Stimulated activated CD8-positive, alpha-beta memory T cell treated with anti-CD3 and anti-CD28 coated beads, Interleukin-4, amount 100 ng/mL, for 48 hours (primary cell): ENCODE measurements around the gene TEX261.
A peak's percentile ranks its signal among the peaks of the same experiment; 100 is the strongest.
"Not testable (repeated sequence)": the region's sequence is repeated elsewhere in the genome, so short reads cannot be mapped to it uniquely, and the experiment has no call there.

Experiments
- DNase-seq: peaks from one replicate; pipeline ENCODE4 v3.0.0-alpha.2; 2020

TEX261 gene

GRCh38 chr2:70999931-71000330 is 5.3 kb upstream of the TEX261 start:
- not testable (repeated sequence) for DNase-seq

- DNase-seq = no peak
Measured at GRCh38 chr2:70999362-70999761, 4.7 kb upstream of the TEX261 start.

DNA sequence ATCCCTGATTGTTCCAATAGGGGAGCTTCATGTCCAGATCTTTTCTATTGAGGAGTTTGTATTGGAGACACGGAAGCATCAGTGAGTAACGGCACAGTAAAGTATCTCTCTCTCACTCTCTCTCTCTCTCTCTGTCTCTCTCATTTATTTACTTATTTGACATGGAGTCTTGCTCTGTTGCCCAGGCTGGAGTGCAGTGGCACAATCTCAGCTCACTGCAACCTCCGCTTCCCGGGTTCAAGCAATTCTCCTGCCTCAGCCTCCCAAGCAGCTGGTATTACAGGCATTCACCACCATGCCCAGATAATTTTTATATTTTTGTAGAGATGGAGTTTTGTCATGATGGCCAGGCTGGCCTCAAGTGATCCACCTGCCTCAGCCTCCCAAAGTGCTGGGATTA is 4.2 kb upstream of the TEX261 start:
- DNase-seq = not testable (repeated sequence)

DNA sequence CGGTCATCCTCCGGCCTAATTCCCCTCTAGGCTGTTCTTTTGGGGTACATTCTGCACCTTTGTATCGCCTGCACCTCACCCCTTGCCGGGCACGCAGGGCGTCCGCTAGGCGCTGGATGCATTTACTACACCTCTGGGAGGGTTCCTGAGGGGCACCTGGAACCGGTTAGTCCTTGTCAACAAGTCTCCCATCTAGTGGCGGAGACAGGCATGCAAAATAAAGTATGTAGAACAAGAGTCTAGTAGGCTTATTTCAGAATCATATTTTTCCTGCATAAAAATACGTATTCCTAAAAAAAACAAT is 705 bp upstream of the TEX261 start:
- peak; percentile 63 for DNase-seq

GRCh38 chr2:70994009-70994698 is 519 bp downstream of the TEX261 start:
- DNase-seq = peak; percentile 78

DNA sequence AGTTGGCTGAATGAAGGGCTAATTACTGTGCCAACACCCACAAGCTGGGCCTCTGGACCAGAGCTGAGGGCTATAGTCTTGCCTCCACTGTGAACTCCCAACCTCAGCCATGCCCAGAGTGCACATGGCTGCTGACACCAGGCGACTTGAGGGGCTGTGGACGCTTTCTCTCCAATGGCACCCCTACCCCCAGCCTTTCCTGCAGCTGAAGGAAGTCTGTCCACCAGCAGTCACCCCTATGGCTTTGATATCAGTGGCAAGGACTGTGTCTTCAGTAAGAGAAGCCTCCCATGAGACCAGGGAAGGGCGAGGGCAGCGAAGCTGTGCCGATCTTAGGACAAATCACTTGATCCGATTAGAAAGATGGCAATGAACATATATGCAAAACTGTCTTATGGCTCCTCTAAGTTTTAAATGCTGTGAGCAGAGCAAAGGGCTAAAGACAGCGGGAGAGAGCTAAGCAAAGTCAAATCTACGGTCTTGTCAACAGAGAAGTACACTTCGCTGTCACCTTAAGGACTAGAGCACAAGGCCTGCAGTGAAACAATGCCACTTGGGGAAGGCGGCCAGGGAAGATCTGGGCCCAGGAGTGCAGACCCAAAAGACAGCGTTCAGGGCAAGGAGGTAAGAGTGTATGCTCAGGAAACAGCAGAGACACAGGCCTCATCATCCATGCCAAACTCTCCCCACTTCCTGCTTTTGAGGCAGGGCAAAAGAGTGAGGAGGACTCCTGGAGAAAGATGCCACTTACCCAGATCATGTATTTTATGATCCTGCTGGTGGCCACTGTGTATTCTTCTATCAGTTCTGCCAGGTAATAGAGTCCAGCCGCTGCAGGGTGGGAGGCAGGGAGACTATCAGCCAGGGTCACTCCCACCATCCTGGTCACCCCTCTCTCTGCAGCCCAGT is 1.5 kb downstream of the TEX261 start:
- no peak for DNase-seq

DNA sequence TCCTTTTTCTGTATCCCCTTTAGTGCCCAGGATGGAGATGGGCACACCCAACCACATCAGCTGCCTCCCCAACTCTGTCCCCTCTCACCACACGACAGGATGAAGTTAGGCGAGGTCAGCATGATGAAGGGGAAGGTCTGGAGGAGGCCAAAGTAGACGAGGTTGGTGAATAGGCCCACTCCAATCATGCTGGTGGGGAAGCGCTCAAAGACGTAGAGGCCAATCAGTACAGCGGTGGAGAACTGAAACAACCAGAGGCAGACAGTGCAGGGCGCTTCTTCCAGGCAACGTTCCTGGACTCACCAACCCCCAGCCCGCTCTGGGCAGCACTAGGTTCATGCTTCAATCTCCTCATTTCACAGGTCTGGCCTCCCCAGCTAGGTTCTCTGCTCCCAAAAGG is 2.9 kb downstream of the TEX261 start:
- DNase-seq = no peak

DNA sequence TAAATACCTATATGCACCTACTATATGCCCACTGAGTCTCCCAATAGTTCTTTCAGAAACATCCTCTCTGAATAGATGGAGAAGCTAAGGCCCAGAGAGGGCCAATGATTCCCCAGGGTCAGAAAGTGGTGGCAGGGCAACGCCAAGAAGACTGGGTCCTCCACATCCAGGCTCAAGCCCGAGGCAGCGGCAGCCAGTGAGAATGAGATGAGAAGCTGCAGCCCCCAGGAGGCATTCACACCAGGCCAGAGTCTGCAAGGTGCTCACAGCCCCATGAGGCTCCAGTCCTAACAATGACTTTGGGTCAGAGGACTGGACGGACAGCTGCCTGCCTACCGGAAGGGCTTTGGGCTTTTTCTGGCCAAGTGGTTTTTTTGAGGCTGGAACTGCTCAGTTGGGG is 3.5 kb downstream of the TEX261 start:
- DNase-seq = no peak

- DNase-seq = no peak
Measured at GRCh38 chr2:70990216-70990615, 4.5 kb downstream of the TEX261 start.

DNA sequence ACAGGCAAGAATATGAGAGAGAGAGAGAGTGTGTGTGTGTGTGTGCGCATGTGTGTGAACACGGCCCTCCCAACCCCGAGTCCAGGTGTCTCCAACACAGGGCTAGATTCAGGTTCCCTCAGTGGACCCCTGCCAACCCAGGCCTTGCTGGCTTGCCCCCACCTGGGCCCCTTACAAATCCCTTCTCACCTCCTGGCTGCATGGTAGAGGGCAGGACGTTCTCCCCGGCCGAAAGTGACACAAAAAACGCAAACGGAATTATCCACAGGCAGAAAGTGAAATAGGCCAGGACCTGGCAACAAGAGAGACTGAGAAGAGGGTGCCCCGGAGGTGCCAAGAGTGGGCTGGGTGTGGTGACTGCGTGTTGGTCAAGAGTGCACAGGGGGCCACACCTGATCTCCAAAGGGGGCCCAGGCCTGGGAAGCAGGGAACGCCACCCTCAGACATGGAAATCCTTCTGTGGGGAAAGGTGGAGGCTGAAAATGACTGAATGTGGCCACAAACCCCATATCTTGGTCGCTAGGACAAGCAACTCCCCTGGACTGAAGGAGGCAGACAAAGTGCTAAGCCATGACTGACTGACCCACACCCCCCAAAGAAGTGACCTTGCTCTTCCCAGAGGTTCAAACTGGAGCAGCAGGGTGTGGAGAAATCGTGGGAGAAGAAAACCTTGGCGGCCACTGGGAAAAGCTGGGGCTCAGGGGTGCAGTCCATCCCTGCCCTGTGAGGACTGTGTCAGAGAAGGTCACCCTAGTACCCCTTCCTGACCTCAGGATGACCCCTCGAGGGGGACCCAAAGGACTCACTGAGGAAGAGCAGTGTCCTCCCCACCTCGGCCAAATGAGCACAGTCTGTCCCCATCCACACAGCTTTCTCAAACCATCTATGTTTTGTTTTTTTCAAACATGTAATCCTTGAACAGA is 5.7 kb downstream of the TEX261 start:
- no peak for DNase-seq

GRCh38 chr2:70988151-70988550 is 6.5 kb downstream of the TEX261 start:
- no peak for DNase-seq

DNA sequence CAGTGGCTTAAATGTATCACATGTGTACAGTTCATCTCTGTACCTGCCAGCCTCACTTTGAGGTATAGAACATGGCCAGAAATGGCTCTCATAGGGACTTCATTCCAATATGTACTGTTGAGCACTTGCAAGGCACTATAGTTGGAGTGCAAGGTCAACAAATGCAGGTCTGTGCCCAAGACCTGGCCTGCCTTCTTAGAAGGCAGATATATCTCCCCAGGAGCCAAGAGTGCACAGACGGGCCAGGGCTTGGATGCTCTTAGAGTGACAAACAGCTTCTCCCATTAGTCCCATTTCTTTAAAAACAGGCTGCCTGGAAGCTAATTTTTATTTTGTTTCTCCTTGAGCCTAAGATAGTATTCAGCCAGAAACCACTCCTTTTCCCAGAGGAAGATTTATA is 7.3 kb downstream of the TEX261 start:
- DNase-seq = no peak

- no peak for DNase-seq
Measured at GRCh38 chr2:70986499-70987189, 8.0 kb downstream of the TEX261 start.

GRCh38 chr2:70985956-70986355 is 8.7 kb downstream of the TEX261 start:
- no peak for DNase-seq

DNA sequence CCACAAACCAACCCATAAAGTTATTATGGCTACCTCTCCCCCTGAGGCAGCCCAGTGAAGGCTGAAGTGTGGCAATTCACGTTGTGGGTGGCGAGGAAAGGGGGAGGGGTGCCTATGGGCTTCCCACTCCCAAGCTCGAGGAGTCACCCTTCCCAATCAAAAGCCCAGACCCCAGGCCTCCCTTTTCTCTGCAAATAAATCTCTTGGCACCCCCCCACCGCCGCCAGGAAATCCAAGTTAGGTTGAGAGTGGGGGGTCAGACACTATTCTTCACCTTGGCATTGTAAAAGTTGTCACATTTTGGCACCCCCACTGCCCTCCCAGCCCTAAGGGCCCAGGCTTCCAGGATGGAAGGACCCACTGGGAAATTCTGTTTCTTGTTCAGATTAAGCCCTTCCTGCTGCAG is 9.4 kb downstream of the TEX261 start:
- DNase-seq = no peak

DNA sequence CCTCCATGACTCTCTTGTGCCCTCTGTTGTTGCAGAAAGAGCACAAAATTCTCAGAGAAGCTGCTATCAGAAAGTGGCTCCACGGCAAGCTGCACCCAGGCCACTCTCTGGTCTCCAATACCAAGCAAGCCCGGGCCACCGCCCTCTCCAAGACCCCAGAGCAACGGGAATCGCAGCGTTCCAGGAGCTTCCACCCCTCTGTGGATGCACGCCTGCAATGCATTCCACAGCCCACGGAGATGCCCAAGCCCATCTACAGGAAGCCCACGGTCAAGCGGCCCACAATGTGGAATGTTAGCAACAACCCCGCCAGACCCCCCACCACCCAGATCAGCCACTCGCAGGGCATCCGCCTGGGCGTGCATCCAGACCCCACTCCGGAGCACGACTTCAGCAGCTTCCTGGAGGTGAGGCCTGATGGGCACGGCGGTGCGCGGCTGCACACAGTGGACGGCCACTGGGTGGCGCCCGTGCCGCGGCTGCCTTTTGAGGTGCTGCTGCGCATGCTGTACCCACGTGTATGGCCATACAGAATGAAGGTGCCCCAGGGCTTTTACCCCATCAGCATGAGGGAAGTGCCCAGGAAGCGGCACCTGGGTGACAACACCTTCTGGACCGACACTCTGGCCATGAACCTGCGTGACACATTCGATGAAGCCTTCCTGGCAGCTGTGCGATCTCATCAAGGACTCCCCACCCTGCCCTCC is 9.9 kb downstream of the TEX261 start:
- peak; percentile 89 for DNase-seq

DNA sequence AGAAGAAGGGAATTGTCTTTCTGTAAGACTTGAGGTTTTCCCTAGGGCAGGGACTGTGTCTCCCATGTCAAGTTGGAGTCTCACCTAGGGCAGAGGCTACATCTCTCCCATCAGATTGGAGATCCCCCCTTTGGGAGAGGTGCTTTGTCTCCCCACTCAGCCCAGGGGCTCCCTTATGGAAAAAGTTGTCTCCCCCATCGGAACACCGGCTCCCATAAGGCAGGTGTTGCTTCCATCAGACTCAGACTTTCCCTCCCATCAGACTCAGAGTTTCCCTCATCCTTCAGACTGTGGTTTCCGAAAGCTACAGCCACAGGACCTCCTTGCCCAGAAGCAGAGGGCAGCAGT is 10.5 kb downstream of the TEX261 start:
- no peak for DNase-seq

GRCh38 chr2:70983506-70984227 is 11.0 kb downstream of the TEX261 start:
- DNase-seq = peak; percentile 19

DNA sequence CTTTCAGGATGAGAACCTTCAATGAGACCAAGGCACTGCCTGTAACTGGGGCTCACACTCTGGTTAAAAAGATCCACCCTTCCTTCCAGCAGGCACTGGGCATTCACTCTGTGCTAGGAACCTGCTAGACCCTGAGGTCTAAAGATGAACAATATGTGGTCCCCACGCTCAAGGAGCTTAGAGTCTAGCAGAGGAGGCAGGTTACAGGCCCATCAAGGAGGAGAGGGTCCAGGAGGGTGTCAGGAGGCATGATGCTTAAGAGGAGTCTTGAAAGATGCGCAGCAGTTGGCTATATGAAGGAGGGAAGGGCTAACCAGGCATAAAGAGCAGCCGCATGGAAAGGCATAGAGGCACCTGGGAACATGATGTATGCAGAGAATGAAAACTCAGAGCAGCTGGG is 11.7 kb downstream of the TEX261 start:
- peak; percentile 13 for DNase-seq

- DNase-seq = peak; percentile 16
Measured at GRCh38 chr2:70981866-70982810, 12.5 kb downstream of the TEX261 start.
